ENCODE measurements around the gene SERPING1.

DNA sequence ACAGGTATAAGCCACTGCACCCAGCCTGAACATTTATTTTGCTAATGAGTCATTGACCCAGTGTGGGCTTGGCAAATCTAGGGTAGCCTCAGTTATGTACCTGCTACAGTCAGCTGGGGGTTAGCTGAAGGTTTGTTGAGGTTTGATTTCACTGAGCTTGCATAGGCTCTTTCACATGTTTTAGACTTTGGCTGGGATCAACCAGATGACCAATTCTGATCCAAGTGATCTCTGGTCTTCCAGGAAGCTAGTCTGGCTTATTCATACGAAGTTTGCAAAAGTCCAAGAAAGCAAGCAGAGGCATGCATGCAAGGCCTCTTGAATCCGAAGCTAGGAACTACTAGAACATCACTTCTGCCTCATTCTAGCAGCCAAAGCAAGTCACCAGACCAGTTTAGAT lies 21.0 kb downstream of the SERPING1 start:
- no peak for TF ChIP-seq GATA3 (IDR thresholded peaks at IDR 0.05; ENCODE audit: low read depth, low read length)
- no peak for TF ChIP-seq GATA2 (IDR thresholded peaks at IDR 0.05; ENCODE audit: low read depth, low read length)
